WI38 (cell line): ENCODE data around the gene DCAF5.

Source experiments
- H3K4me3 ChIP-seq: 2 replicates; pipeline ENCODE4 v1.5.1; 2011; ENCODE audit warnings: low read depth, mild to moderate bottlenecking, control low read depth, low read length
- CTCF ChIP-seq: IDR thresholded peaks from 2 replicates; pipeline ENCODE4 v1.5.1; 2012; ENCODE audit warnings: low read depth, mild to moderate bottlenecking, control low read depth, low read length

The DCAF5 gene

GRCh38 chr14:69088586-69088985 is 64.3 kb downstream of the DCAF5 start:
- H3K4me3 ChIP-seq = no peak overlapping the region
- no peak for TF ChIP-seq CTCF

- H3K4me3 ChIP-seq = no peak overlapping the region
Measured at GRCh38 chr14:69087061-69087461, 65.9 kb downstream of the DCAF5 start.

DNA sequence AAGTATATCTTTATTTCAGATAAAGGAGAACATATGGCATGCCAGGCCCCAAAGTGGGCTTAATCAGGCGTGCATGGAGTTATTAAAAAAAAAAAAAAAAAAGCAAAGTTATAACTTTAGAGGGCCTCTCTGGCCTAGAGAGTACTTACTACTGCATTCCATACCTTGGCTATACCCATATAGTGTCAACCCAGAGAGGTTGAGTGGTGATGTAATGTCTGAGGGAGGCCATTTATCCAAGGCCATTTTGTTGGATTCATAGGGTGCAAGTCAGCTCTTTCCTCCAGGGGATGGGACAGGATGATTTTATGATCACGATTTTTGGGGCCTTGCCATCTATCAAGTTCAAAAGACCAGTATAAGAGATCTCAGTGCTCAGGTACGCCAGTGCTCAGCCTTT is 66.4 kb downstream of the DCAF5 start:
- no peak for TF ChIP-seq CTCF
- H3K4me3 ChIP-seq = no peak overlapping the region

More at GRCh38 chr14:69087061-69087461, 65.9 kb downstream of the DCAF5 start:
- TF ChIP-seq CTCF = no peak

GRCh38 chr14:69084023-69084422 is 68.9 kb downstream of the DCAF5 start:
- H3K4me3 ChIP-seq = no peak overlapping the region
- TF ChIP-seq CTCF = no peak

DNA sequence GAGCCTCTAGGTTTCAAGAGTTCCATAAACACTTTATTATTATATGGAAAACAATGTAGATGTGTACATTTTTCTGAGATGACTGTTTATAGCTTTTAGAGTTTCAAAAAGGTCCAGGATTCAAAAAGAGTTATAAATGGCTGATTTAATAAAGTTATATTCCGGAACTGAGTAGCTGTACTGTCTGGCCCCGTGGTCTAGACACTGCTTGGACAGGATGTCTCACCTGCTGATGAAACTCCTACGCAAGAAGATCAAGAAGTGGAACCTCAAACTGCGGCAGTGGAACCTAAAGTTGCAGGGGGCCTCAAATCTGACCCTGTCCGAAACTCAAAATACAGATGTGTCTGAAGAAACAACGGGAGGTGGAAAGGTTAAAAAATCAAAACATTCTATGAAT is 69.7 kb downstream of the DCAF5 start:
- no peak overlapping the region for H3K4me3 ChIP-seq
- TF ChIP-seq CTCF = no peak

GRCh38 chr14:69081271-69081670 is 71.6 kb downstream of the DCAF5 start:
- no peak overlapping the region for H3K4me3 ChIP-seq
- no peak for TF ChIP-seq CTCF

- H3K4me3 ChIP-seq = no peak overlapping the region
- no peak for TF ChIP-seq CTCF
Measured at GRCh38 chr14:69079747-69080146, 73.2 kb downstream of the DCAF5 start.
